ENCODE results near the gene KHDC3L.

The KHDC3L gene

DNA sequence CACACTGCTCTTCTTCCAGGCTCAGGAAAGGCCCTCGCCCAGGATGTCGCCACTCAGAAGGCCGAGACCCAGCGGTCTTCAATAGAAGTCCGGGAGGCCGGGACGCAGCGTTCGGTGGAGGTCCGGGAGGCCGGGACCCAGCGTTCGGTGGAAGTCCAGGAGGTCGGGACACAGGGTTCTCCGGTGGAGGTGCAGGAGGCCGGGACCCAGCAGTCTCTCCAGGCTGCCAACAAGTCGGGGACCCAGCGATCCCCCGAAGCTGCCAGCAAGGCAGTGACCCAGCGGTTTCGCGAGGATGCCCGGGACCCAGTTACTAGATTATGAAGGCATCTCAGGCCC lies 1.0 kb downstream of the KHDC3L start:
- Histone ChIP-seq H3K4me2 (ENCODE audit: low read depth, low read length) (no peak overlapping the region), H3K27ac (ENCODE audit: low read length) (no peak overlapping the region), H3K9me3 (replicated peaks; ENCODE audit: insufficient read depth, low read length) (no peaks in the 10 kb centered on the region), H3K4me3 (ENCODE audit: low read length) (no peak overlapping the region), H3K9me2 (replicated peaks; ENCODE audit: insufficient read depth, low read length) (no peaks in the 10 kb centered on the region), H2AFZ (ENCODE audit: low read length) (no peak overlapping the region), H3F3A (ENCODE audit: insufficient read depth, low read length) (no peaks in the 10 kb centered on the region), H3K4me1 (ENCODE audit: low read length) (no peaks in the 10 kb centered on the region), H3K9ac (ENCODE audit: low read length) (no peak overlapping the region), H4K20me1 (ENCODE audit: insufficient read depth, low read length) (no peaks in the 10 kb centered on the region), H3K79me2 (ENCODE audit: low read length) (no peaks in the 10 kb centered on the region), H3K36me3 (replicated peaks; ENCODE audit: insufficient read depth, low read length) (no peaks in the 10 kb centered on the region), H3K27me3 (replicated peaks; ENCODE audit: insufficient read depth, low read length) (no peaks in the 10 kb centered on the region)
- DNase-seq = no peak
- no peak for TF ChIP-seq EZH2phosphoT487 (IDR thresholded peaks at IDR 0.05; ENCODE audit: low read length)
- TF ChIP-seq CTCF (IDR thresholded peaks at IDR 0.05; ENCODE audit: low read length) = no peak
- no peak for TF ChIP-seq EZH2 (optimal IDR thresholded peaks at IDR 0.05; ENCODE audit: low read depth, low read length)

- Histone ChIP-seq H3K4me3 (ENCODE audit: low read length) (no peak overlapping the region), H3K4me2 (ENCODE audit: low read depth, low read length) (no peak overlapping the region), H3K9me3 (replicated peaks; ENCODE audit: insufficient read depth, low read length) (no peaks in the 10 kb centered on the region), H3F3A (ENCODE audit: insufficient read depth, low read length) (no peaks in the 10 kb centered on the region), H3K36me3 (replicated peaks; ENCODE audit: insufficient read depth, low read length) (no peaks in the 10 kb centered on the region), H4K20me1 (ENCODE audit: insufficient read depth, low read length) (no peaks in the 10 kb centered on the region), H3K4me1 (ENCODE audit: low read length) (no peaks in the 10 kb centered on the region), H3K27ac (ENCODE audit: low read length) (no peak overlapping the region), H3K79me2 (ENCODE audit: low read length) (no peaks in the 10 kb centered on the region), H2AFZ (ENCODE audit: low read length) (no peak overlapping the region), H3K27me3 (replicated peaks; ENCODE audit: insufficient read depth, low read length) (no peaks in the 10 kb centered on the region), H3K9me2 (replicated peaks; ENCODE audit: insufficient read depth, low read length) (no peaks in the 10 kb centered on the region), H3K9ac (ENCODE audit: low read length) (no peak overlapping the region)
- DNase-seq = no peak
- TF ChIP-seq EZH2 (optimal IDR thresholded peaks at IDR 0.05; ENCODE audit: low read depth, low read length) (no peak), EZH2phosphoT487 (IDR thresholded peaks at IDR 0.05; ENCODE audit: low read length) (no peak), CTCF (IDR thresholded peaks at IDR 0.05; ENCODE audit: low read length) (no peak)
Observed at GRCh38 chr6:73364121-73364520, 1.7 kb downstream of the KHDC3L start.

- DNase-seq = no peak
- Histone ChIP-seq H3K27ac (ENCODE audit: low read length) (no peak overlapping the region), H3K27me3 (replicated peaks; ENCODE audit: insufficient read depth, low read length) (no peaks in the 10 kb centered on the region), H3K4me2 (ENCODE audit: low read depth, low read length) (no peak overlapping the region), H3K36me3 (replicated peaks; ENCODE audit: insufficient read depth, low read length) (no peaks in the 10 kb centered on the region), H3K9me3 (replicated peaks; ENCODE audit: insufficient read depth, low read length) (no peaks in the 10 kb centered on the region), H2AFZ (ENCODE audit: low read length) (no peak overlapping the region), H3K4me1 (ENCODE audit: low read length) (no peaks in the 10 kb centered on the region), H3K9me2 (replicated peaks; ENCODE audit: insufficient read depth, low read length) (no peaks in the 10 kb centered on the region), H3K9ac (ENCODE audit: low read length) (no peak overlapping the region), H3K79me2 (ENCODE audit: low read length) (no peaks in the 10 kb centered on the region), H4K20me1 (ENCODE audit: insufficient read depth, low read length) (no peaks in the 10 kb centered on the region), H3F3A (ENCODE audit: insufficient read depth, low read length) (no peaks in the 10 kb centered on the region), H3K4me3 (ENCODE audit: low read length) (no peak overlapping the region)
- TF ChIP-seq CTCF (IDR thresholded peaks at IDR 0.05; ENCODE audit: low read length) = no peak
- no peak for TF ChIP-seq EZH2 (optimal IDR thresholded peaks at IDR 0.05; ENCODE audit: low read depth, low read length)
- TF ChIP-seq EZH2phosphoT487 (IDR thresholded peaks at IDR 0.05; ENCODE audit: low read length) = no peak
Observed at GRCh38 chr6:73364549-73364948, 2.1 kb downstream of the KHDC3L start.

Data from MM.1S (cell line).